SK-N-SH treated with all-trans-retinoic acid at 6 μM for 48 hours (cell line): Measurements from ENCODE around the gene AXIN1.

Source experiments
- ARNTL ChIP-seq: fragments of 450-650 bp; formaldehyde crosslinking; IDR thresholded peaks from 2 replicates; pipeline ENCODE4 v1.5.0; 2020; ENCODE audit warnings: low read depth, mild to moderate bottlenecking, moderate library complexity, borderline replicate concordance
- CREB5 ChIP-seq: fragments of 250-450 bp; sonication (Bioruptor Pico); IDR thresholded peaks from 2 replicates; pipeline ENCODE4 v1.5.1; 2020; ENCODE audit warnings: low read depth, mild to moderate bottlenecking, moderate library complexity
- ESRRG ChIP-seq: fragments of 250-450 bp; sonication (Bioruptor Pico); IDR thresholded peaks from 2 replicates; pipeline ENCODE4 v1.6.1; 2021; ENCODE audit warnings: mild to moderate bottlenecking
- OSR1 ChIP-seq: fragments of 250-450 bp; sonication (Bioruptor Pico); IDR thresholded peaks from 2 replicates; pipeline ENCODE4 v1.8.0; 2022; ENCODE audit warnings: moderate library complexity, mild to moderate bottlenecking, inconsistent platforms
- POU6F1 ChIP-seq: fragments of 250-450 bp; sonication (Bioruptor Pico); IDR thresholded peaks from 2 replicates; pipeline ENCODE4 v1.8.0; 2021; ENCODE audit warnings: low read depth, mild to moderate bottlenecking, moderate library complexity, borderline replicate concordance
- RARB ChIP-seq: fragments of 250-450 bp; sonication (Bioruptor Pico); IDR thresholded peaks from 2 replicates; pipeline ENCODE4 v1.8.0; 2021; ENCODE audit warnings: mild to moderate bottlenecking, moderate library complexity
- ZFP3 ChIP-seq: fragments of 250-450 bp; sonication (Bioruptor Pico); IDR thresholded peaks from 2 replicates; pipeline ENCODE4 v1.5.0; 2020; ENCODE audit warnings: mild to moderate bottlenecking, moderate library complexity
- ZFP30 ChIP-seq: fragments of 450-650 bp; formaldehyde crosslinking; IDR thresholded peaks from 2 replicates; pipeline ENCODE4 v1.5.0; 2022; ENCODE audit warnings: mild to moderate bottlenecking, moderate library complexity
- ZNF70 ChIP-seq: fragments of 450-650 bp; formaldehyde crosslinking; IDR thresholded peaks from 2 replicates; pipeline ENCODE4 v1.5.0; 2020; ENCODE audit warnings: mild to moderate bottlenecking, moderate library complexity
- TF ChIP-seq, protein P1 (sequence below): fragments of 250-450 bp; sonication (Bioruptor Pico); IDR thresholded peaks from 2 replicates; pipeline ENCODE4 v1.8.0; 2020; ENCODE audit warnings: mild to moderate bottlenecking, moderate library complexity, borderline replicate concordance

DNA sequence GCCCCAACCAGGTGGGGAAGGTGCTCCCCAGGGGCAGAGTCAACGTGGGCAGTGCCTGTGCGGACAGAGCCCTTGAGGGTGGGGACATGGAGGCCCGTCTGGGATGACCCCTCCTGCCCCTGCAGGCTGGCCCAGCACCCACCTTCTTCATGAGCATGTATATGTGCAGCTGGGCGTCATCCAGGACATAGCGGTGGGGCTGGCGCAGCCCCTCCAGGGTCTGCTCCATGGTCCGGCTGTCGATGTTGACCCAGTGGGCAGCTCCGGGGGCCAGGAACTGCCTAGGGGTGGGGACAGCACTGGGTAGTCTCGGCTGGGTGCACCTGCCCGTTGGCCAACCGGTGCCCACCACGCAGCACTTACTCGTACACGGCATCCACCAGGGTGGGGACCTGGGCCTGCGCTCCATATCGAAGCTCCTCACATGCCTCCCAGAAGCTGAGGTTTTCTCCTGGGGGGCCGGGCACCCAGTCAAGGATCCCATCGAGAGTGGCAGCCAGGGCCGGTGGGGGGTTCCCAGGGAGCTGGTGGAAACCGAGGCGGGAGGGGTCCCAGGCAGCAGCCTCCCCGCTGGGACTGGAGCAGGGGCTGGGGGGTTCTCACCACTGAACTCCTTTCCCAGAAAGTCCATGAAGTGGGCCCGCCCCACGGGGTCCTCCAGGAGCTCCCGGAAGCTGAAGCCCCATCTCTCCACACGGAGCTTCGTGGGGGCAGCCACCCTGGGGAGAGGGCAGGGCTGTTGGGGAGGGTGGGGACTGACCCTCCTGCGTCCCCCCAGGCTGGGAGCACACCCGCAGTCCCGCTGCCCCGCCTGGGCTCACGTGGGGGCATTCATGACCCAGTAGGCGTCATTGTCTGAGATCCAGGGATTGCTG, 81.9 kb downstream of the AXIN1 start:
- TF ChIP-seq, protein P1, sequence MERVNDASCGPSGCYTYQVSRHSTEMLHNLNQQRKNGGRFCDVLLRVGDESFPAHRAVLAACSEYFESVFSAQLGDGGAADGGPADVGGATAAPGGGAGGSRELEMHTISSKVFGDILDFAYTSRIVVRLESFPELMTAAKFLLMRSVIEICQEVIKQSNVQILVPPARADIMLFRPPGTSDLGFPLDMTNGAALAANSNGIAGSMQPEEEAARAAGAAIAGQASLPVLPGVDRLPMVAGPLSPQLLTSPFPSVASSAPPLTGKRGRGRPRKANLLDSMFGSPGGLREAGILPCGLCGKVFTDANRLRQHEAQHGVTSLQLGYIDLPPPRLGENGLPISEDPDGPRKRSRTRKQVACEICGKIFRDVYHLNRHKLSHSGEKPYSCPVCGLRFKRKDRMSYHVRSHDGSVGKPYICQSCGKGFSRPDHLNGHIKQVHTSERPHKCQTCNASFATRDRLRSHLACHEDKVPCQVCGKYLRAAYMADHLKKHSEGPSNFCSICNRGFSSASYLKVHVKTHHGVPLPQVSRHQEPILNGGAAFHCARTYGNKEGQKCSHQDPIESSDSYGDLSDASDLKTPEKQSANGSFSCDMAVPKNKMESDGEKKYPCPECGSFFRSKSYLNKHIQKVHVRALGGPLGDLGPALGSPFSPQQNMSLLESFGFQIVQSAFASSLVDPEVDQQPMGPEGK (CRISPR knock-in tag), result no peak
- TF ChIP-seq RARB (CRISPR knock-in tag) (no peak), OSR1 (CRISPR knock-in tag) (no peak), ESRRG (CRISPR knock-in tag) (no peak), ZFP30 (no peak), ZFP3 (CRISPR knock-in tag) (no peak), ARNTL (CRISPR knock-in tag) (no peak), ZNF70 (CRISPR knock-in tag) (no peak), CREB5 (CRISPR knock-in tag) (no peak), POU6F1 (no peak)
